ENCODE data around the gene TBX4. TPM values are rescaled to one million over a fixed set of nuclear protein-coding genes. Genes with fewer than 3 reads are reported as not detected.
A peak's percentile ranks its signal among the peaks of the same experiment; 100 is the strongest.

The TBX4 gene
- total RNA-seq, 4 donors from 2014 or later = not detected

GRCh38 chr17:61459142-61459809 lies 7.1 kb downstream of the TBX4 start:
- Histone ChIP-seq H3K36me3 (no peaks in the 10 kb centered on the region), H3K27me3 (peaks cover 40 to 73% (median 59%) of the 10 kb centered on the region in 3 donors), H3K27ac (no peak overlapping the region), H3K4me1 (no peaks in the 10 kb centered on the region), H3K4me3 (no peak overlapping the region), H3K9me3 (no peaks in the 10 kb centered on the region)
- no peak for TF ChIP-seq POLR2A (IDR thresholded peaks at IDR 0.05)
- ATAC-seq (no peak), DNase-seq (no peak)
- in situ Hi-C loops (cut with MboI; ENCODE audit: low sequenced_read_pairs in 4 of 4) = no loop called here
- intact Hi-C loops (cut with DNase I; ENCODE audit: low total_unique reads) = no loop called here

DNA sequence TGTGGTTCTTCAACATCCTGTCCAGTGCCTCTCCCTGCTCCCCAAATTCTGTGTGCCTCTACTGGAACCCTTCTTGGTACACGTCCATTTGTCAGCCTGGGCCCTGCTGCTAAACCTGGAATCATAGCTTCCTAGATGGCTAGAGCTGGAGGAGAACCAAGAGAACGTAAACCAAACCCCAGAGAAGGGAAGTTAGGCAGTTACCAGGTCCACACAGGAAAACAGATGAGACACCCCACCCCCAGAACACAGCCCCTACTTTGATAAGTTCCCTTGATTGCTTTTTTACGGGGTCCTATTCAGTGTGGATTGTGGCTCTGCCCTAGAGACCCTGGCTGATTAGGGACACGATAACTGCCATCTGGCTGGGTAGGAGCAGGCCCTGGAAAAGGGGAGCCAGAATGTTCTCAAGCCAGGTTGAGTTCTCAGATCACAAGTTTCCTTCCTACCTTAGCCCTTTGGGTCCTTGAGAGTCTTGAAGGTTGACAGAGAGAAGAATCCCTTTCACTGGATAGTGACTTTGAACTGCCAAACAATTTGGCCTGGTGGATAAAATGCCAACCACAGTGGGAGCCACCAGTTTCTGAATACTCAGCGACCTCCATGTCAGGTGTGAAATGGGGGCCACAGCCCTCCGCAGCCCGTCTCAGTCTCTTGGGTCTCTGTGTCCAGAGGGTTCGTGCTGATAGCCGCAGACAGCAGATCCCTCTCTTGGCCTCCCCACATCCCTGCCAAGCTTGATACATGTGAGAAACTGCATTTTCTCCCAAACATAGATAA lies 7.9 kb downstream of the TBX4 start:
- Histone ChIP-seq H3K27me3 (peaks cover 34 to 65% (median 50%) of the 10 kb centered on the region in 3 donors), H3K9me3 (no peaks in the 10 kb centered on the region), H3K4me1 (no peaks in the 10 kb centered on the region), H3K4me3 (no peak overlapping the region), H3K27ac (no peak overlapping the region), H3K36me3 (no peaks in the 10 kb centered on the region)
- intact Hi-C loops (cut with DNase I; ENCODE audit: low total_unique reads) (no loop called here), in situ Hi-C loops (cut with MboI; ENCODE audit: low sequenced_read_pairs in 4 of 4) (no loop called here)
- TF ChIP-seq POLR2A (IDR thresholded peaks at IDR 0.05) (no peak), CTCF (IDR thresholded peaks at IDR 0.05 in 4 of 5, conservative IDR thresholded peaks at IDR 0.05 in 1 of 5) (no peak)
- ATAC-seq (no peak), DNase-seq (no peak)

- in situ Hi-C loops (cut with MboI; ENCODE audit: low sequenced_read_pairs in 4 of 4) (no loop called here), intact Hi-C loops (cut with DNase I; ENCODE audit: low total_unique reads) (no loop called here)
- no peaks in the 10 kb centered on the region for H3K4me1 ChIP-seq
- H3K27ac ChIP-seq = no peak overlapping the region
- peaks cover 27 to 56% (median 42%) of the 10 kb centered on the region in 3 donors for H3K27me3 ChIP-seq
- no peaks in the 10 kb centered on the region for H3K9me3 ChIP-seq
- no peak overlapping the region for H3K4me3 ChIP-seq
- no peak for ATAC-seq
- H3K36me3 ChIP-seq = no peaks in the 10 kb centered on the region
- TF ChIP-seq POLR2A (IDR thresholded peaks at IDR 0.05) (no peak), CTCF (IDR thresholded peaks at IDR 0.05 in 4 of 5, conservative IDR thresholded peaks at IDR 0.05 in 1 of 5) (no peak)
- no peak for DNase-seq
These were observed 8.8 kb downstream of the TBX4 start for GRCh38 chr17:61460796-61461585.

GRCh38 chr17:61461586-61461966 lies 9.4 kb downstream of the TBX4 start:
- H3K9me3 ChIP-seq = no peaks in the 10 kb centered on the region
- TF ChIP-seq POLR2A (IDR thresholded peaks at IDR 0.05) (no peak), CTCF (IDR thresholded peaks at IDR 0.05 in 4 of 5, conservative IDR thresholded peaks at IDR 0.05 in 1 of 5) (no peak)
- H3K4me3 ChIP-seq = peak overlapping the region in 2 of 4 donors; percentile 29 to 40
- no peaks in the 10 kb centered on the region for H3K36me3 ChIP-seq
- no peak overlapping the region for H3K27ac ChIP-seq
- ATAC-seq = no peak
- in situ Hi-C loops (cut with MboI; ENCODE audit: low sequenced_read_pairs in 4 of 4) (no loop called here), intact Hi-C loops (cut with DNase I; ENCODE audit: low total_unique reads) (no loop called here)
- DNase-seq = no peak
- peaks cover 24 to 52% (median 40%) of the 10 kb centered on the region in 3 donors for H3K27me3 ChIP-seq
- H3K4me1 ChIP-seq = no peaks in the 10 kb centered on the region

Measured in gastrocnemius medialis (tissue), 4 donors.